GM15510 (cell line): ENCODE results near the gene REEP1.

Source experiments
- POLR2A ChIP-seq: IDR thresholded peaks from 3 replicates; pipeline ENCODE4 v1.6.1; 2011; ENCODE audit warnings: borderline replicate concordance; ENCODE audit not compliant: insufficient read length; ENCODE audit errors: extremely low read depth

The REEP1 gene

GRCh38 chr2:86284987-86285386 lies 52.4 kb downstream of the REEP1 start:
- TF ChIP-seq POLR2A = no peak

DNA sequence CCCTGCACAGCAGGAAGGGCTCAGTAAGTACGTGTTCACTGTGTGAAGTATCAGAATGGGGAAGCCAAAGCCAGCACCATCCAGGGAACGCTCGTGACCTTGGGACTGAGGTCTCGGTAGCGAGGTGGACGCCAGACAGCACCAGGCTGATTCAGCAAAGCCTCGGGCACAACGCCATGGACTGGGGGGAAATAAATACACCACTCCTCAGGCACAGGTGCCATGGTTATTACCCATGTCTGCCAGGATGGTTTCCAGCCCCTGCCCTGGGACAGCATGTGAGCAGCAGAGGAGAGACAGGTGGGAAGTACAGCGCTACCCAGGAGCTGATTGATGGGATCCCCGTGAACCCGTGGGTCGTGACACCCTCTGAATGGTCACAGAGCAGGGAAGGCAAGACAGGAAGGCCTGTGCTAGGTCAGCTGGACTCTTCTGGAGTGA lies 53.0 kb downstream of the REEP1 start:
- TF ChIP-seq POLR2A = no peak

DNA sequence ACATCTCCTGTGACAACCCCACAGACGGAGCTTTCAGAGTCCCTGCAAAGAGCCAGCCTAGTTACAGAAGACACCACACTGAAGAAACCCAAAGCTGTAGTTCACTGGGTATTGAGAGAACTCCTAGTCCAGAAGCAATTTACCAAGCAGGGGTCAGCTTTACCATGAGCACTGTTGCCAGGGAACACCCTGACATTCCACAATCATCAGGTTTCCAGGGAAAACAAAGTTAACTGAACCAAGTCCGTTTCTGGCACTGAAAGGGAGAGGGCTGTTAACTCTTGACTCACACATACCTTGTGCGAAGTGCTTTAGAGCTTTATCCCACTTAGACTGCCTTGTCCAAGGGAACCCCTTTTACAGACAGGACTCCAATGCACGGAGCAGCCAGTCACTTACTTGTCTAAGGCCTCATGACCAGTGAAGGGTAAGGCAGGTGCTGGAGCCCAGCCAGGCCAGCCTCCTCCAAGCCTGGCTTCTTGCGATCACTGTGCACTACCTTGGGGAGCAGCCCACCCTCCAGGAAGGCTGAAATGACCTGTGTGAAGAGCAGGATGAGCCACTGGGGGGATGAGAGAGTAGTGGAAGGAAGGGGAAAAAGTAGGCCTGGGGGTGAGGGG lies 53.9 kb downstream of the REEP1 start:
- TF ChIP-seq POLR2A = no peak

DNA sequence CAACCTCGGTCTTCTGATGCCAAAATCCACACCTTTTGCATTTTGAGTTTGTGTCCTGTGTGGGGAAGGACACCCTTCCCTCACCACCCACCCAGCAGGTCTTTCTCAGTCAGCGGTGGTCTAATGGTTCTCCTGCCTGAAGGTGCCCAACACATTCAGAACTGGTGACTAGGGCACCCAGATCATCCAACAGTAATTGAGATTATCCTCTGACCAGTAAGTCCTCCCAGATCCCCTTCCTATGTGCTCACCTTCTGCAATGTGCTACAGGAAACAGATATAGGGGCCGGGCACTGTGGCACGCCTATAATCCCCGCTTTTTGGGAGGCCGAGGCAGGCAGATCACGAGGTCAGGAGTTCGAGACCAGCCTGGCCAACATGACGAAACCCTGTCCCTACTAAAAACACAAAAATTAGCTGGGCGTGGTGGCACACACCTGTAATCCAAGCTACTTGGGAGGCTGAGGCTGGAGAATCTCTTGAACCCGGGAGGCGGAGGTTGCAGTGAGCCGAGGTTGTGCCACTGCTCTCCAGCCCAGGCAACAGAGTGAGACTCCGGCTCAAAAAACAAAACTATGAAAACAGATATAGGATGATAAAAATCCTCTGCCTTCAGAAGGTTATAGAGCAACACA lies 56.2 kb downstream of the REEP1 start:
- TF ChIP-seq POLR2A = no peak

DNA sequence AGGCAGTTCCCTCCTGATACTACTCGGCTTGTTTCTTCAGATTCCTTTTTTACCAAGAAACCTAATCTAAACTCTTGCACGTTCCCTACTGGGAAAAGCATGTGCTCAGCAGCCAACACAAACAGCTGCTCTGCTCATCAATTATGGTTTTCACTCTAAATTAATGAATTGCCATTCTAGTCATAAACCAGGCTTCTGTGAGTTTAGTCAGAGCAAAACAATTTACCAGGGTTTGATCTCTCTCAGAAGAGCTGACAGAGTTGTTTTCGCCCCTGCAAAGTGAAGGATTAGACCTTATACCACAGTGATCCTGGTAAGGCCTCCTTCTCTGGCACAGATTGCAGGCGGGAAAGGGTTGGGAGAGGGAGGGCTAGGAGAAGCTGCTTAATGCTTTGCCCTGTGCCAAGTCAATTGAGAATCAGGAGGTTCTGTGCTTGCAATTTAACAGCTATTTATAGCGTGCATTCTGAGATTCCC lies 57.2 kb downstream of the REEP1 start:
- TF ChIP-seq POLR2A = no peak

GRCh38 chr2:86275962-86276361 lies 61.5 kb downstream of the REEP1 start:
- TF ChIP-seq POLR2A = no peak

GRCh38 chr2:86275384-86275799 lies 62.0 kb downstream of the REEP1 start:
- no peak for TF ChIP-seq POLR2A

GRCh38 chr2:86274918-86275275 lies 62.5 kb downstream of the REEP1 start:
- no peak for TF ChIP-seq POLR2A

- TF ChIP-seq POLR2A = no peak
Observed at GRCh38 chr2:86274265-86274917, 63.0 kb downstream of the REEP1 start.

GRCh38 chr2:86272111-86272510 lies 65.3 kb downstream of the REEP1 start:
- no peak for TF ChIP-seq POLR2A

GRCh38 chr2:86271248-86271647 lies 66.2 kb downstream of the REEP1 start:
- no peak for TF ChIP-seq POLR2A

- no peak for TF ChIP-seq POLR2A
Observed at GRCh38 chr2:86263956-86264355, 73.5 kb downstream of the REEP1 start.

DNA sequence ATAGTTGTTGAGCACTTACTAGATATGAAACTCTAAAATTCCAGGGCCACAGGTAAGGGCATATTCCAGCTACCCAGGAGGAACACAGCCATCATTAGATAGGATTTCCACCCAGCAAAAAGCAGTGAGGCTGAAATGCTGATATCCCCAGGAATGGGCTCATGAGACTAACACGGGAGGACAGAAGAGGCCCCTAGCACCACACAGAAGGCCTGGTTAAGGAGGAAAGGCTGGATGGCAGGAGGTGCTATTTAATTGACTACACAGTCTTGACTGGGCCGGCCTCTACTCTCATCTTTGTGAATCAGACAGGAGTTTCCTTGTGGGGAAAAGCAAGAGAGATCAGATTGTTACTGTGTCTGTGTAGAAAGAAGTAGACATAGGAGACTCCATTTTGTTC lies 76.4 kb downstream of the REEP1 start:
- TF ChIP-seq POLR2A = no peak

- TF ChIP-seq POLR2A = no peak
Observed at GRCh38 chr2:86258106-86258505, 79.3 kb downstream of the REEP1 start.

GRCh38 chr2:86256982-86257381 lies 80.4 kb downstream of the REEP1 start:
- TF ChIP-seq POLR2A = no peak

DNA sequence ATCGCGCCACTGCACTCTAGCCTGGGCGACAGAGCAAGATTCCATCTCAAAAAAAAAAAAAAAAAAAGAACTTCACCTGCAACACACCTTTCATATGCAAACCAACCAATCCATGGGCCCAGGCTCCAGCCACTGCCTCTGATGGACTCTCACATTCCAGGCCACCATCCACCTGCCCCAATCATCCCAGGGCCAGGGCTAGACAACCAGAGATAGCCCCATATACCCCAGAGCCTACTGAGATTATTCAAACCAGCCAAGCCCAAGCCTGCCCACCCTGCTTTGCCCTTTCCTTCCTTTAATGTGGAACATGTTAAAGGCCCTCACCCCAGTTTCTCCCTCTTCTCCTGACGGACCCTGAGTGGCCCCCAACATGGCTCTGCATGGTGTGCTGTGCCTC lies 81.1 kb downstream of the REEP1 start:
- TF ChIP-seq POLR2A = no peak
